Measurements from ENCODE around the gene BLMH.

Gene BLMH

DNA sequence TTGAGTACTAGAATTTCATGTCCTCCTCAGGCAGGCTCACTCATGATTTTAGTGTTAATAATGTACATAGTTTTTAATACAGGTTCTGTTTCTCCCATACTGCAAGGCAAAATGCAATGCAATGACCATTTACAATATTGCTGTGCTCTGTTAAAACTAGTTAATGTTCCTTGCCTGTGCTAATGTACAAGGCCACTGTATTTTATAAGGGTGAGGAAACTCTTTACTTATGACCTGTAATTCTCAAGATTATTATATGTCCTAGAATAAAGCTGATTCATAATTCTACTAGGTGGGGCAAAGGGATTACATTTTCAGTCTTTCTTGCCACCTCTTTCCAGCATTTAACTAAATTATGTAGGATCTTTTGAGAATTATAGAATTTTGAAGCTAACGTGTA, 22.7 kb upstream of the BLMH start:
- no peak for DNase-seq (ENCODE audit: low read depth, low spot score)
- no peak overlapping the region for H3K27ac ChIP-seq
- no peak overlapping the region for H3K4me3 ChIP-seq
- no peaks in the 10 kb centered on the region for H3K36me3 ChIP-seq (ENCODE audit: insufficient read depth, low read length)
- H3K9me3 ChIP-seq (ENCODE audit: low read depth, low read length) = no peaks in the 10 kb centered on the region
- no peak overlapping the region for H3K9ac ChIP-seq (ENCODE audit: insufficient read length)
- TF ChIP-seq FOXP2 (optimal IDR thresholded peaks at IDR 0.05; ENCODE audit: control extremely low read depth, extremely low read length, insufficient read depth) = no peak
- TF ChIP-seq POLR2AphosphoS5 (IDR thresholded peaks at IDR 0.05; ENCODE audit: borderline replicate concordance, low read depth, low read length) = no peak
- TF ChIP-seq EZH2 (IDR thresholded peaks at IDR 0.05) = no peak

DNA sequence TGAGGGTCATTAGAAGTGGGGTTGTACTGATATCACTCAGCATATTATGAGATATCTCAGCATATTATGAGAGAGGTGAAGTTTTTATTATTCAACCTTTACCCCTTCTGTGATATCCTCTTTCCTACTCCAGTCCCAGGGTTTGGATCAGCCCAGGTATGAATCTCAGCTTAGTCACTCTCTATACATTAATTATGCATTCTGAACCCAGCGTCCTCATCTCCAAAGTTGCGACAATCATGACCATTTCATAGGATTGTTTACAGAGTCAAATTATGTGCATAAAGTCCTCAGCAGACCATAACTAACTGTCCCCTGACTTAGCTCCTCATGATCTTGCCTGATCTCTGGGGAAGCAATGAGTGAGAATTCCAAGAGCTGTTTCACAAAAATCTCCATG, 20.5 kb upstream of the BLMH start:
- no peak for TF ChIP-seq POLR2AphosphoS5 (IDR thresholded peaks at IDR 0.05; ENCODE audit: borderline replicate concordance, low read depth, low read length)
- no peak for TF ChIP-seq EZH2 (IDR thresholded peaks at IDR 0.05)
- TF ChIP-seq FOXP2 (optimal IDR thresholded peaks at IDR 0.05; ENCODE audit: control extremely low read depth, extremely low read length, insufficient read depth) = no peak
- no peak overlapping the region for H3K9ac ChIP-seq (ENCODE audit: insufficient read length)
- H3K9me3 ChIP-seq (ENCODE audit: low read depth, low read length) = no peaks in the 10 kb centered on the region
- H3K27ac ChIP-seq = no peak overlapping the region
- H3K4me3 ChIP-seq = no peak overlapping the region
- no peaks in the 10 kb centered on the region for H3K36me3 ChIP-seq (ENCODE audit: insufficient read depth, low read length)
- no peak for DNase-seq (ENCODE audit: low read depth, low spot score)

DNA sequence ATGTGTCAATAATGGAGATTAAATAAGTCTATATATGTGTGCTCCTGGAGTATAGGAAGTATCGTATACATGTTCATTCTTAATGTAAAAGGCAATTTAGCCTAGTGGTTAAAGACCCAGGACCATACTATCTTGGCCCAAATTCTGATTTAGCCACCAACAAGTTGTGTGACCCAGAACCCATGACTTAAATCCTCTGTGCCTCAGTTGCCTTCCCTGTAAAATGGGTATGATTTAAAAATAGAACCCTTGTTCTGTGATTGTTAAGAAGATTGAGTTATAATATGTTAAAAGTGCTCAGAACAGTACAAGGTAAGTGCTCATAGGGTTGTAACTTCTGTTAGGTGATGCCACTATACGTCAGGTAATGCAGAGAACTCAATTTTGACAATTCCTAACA, 18.8 kb upstream of the BLMH start:
- DNase-seq (ENCODE audit: low read depth, low spot score) = no peak
- TF ChIP-seq FOXP2 (optimal IDR thresholded peaks at IDR 0.05; ENCODE audit: control extremely low read depth, extremely low read length, insufficient read depth) = no peak
- TF ChIP-seq POLR2AphosphoS5 (IDR thresholded peaks at IDR 0.05; ENCODE audit: borderline replicate concordance, low read depth, low read length) = no peak
- Histone ChIP-seq H3K4me3 (no peak overlapping the region), H3K9ac (ENCODE audit: insufficient read length) (no peak overlapping the region), H3K9me3 (ENCODE audit: low read depth, low read length) (no peaks in the 10 kb centered on the region), H3K36me3 (ENCODE audit: insufficient read depth, low read length) (no peaks in the 10 kb centered on the region), H3K27ac (no peak overlapping the region)

DNA sequence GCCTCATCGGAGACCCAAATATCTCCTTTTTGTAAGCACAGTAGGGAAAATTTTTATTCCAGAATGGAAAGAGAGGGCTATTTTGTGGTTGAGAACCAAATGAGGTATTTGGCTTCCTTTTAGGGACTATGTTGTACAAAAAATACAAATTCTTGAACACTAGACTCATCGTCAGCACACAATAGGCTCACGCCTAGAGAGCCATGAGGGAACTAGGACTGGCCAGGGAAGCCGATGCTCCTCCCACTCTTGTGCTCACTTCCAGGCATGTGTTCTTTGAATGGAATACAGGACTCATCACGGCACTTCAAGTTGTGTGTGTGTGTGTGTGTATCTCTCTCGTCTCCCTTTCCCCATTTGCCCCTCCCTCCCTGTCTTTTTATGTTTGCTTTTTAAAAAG, 17.8 kb upstream of the BLMH start:
- H3K36me3 ChIP-seq (ENCODE audit: insufficient read depth, low read length) = no peaks in the 10 kb centered on the region
- TF ChIP-seq FOXP2 (optimal IDR thresholded peaks at IDR 0.05; ENCODE audit: control extremely low read depth, extremely low read length, insufficient read depth) = no peak
- no peak for TF ChIP-seq POLR2AphosphoS5 (IDR thresholded peaks at IDR 0.05; ENCODE audit: borderline replicate concordance, low read depth, low read length)
- TF ChIP-seq EZH2 (IDR thresholded peaks at IDR 0.05) = no peak
- no peak overlapping the region for H3K27ac ChIP-seq
- H3K9me3 ChIP-seq (ENCODE audit: low read depth, low read length) = no peaks in the 10 kb centered on the region
- no peak overlapping the region for H3K4me3 ChIP-seq
- no peak overlapping the region for H3K9ac ChIP-seq (ENCODE audit: insufficient read length)
- DNase-seq (ENCODE audit: low read depth, low spot score) = no peak

DNA sequence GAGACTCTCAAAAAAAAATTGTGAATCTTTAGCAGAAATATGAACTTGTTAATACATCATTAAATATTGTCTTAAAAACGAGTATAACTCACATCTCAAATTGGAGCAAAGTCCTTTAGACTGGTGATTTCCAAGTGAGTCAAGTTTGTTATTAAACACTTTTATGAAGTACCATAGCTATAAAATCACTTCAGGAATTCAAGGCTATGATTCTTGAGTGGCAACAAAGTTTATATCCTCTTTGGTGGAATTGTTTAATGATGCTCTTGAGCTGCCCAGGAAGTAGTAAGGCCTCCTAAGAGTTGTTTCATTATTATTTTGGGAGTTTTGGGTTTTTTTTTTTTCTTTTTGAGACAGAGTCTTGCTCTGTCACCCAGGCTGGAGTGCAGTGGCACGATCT, 16.7 kb upstream of the BLMH start:
- no peaks in the 10 kb centered on the region for H3K9me3 ChIP-seq (ENCODE audit: low read depth, low read length)
- H3K36me3 ChIP-seq (ENCODE audit: insufficient read depth, low read length) = no peaks in the 10 kb centered on the region
- H3K4me3 ChIP-seq = no peak overlapping the region
- no peak overlapping the region for H3K27ac ChIP-seq
- TF ChIP-seq POLR2AphosphoS5 (IDR thresholded peaks at IDR 0.05; ENCODE audit: borderline replicate concordance, low read depth, low read length) (no peak), EZH2 (IDR thresholded peaks at IDR 0.05) (no peak), FOXP2 (optimal IDR thresholded peaks at IDR 0.05; ENCODE audit: control extremely low read depth, extremely low read length, insufficient read depth) (no peak)
- DNase-seq (ENCODE audit: low read depth, low spot score) = no peak
- H3K9ac ChIP-seq (ENCODE audit: insufficient read length) = no peak overlapping the region

DNA sequence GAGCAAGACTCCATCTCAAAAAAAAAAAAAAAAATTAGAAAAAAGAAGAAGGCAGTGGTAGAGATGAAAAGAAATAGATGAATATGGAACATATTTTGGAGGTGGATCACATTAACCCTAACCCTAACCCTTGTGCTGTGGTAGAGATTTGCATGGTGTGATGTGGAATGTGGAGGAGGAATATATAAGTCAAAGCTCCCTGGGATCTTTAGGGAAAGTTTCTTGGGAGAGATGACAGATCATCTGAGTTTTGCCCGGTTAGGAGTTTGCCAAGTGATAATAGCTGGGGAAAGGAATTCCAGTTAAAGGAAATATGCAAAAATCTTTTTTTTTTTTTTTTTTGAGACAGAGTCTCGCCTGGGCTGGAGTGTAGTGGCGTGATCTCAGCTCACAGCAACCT, 13.0 kb upstream of the BLMH start:
- no peak overlapping the region for H3K4me3 ChIP-seq
- TF ChIP-seq POLR2AphosphoS5 (IDR thresholded peaks at IDR 0.05; ENCODE audit: borderline replicate concordance, low read depth, low read length) (no peak), FOXP2 (optimal IDR thresholded peaks at IDR 0.05; ENCODE audit: control extremely low read depth, extremely low read length, insufficient read depth) (no peak), EZH2 (IDR thresholded peaks at IDR 0.05) (no peak)
- H3K27ac ChIP-seq = no peak overlapping the region
- no peak overlapping the region for H3K9ac ChIP-seq (ENCODE audit: insufficient read length)
- H3K36me3 ChIP-seq (ENCODE audit: insufficient read depth, low read length) = no peaks in the 10 kb centered on the region
- no peaks in the 10 kb centered on the region for H3K9me3 ChIP-seq (ENCODE audit: low read depth, low read length)
- DNase-seq (ENCODE audit: low read depth, low spot score) = no peak

DNA sequence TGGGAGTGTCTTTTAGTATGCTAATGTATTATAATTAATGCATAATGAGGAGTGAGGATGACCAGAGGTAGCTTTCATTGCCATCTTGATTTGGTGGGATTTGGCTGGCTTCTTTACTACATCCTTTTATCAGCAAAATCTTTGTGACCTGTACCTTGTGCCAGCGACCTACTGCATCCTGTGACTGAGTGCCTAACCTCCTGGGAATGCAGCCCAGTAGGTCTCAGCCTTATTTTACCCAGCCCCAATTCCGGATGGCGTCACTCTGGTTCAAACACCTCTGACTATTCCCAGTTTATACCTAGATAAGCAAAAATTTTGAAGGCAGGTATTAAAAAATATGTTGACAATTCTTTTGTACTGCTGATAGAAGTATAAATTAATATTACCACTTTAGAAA, 10.5 kb upstream of the BLMH start:
- Histone ChIP-seq H3K36me3 (ENCODE audit: insufficient read depth, low read length) (no peaks in the 10 kb centered on the region), H3K27ac (no peak overlapping the region), H3K9me3 (ENCODE audit: low read depth, low read length) (no peaks in the 10 kb centered on the region), H3K9ac (ENCODE audit: insufficient read length) (no peak overlapping the region), H3K4me3 (no peak overlapping the region)
- TF ChIP-seq FOXP2 (optimal IDR thresholded peaks at IDR 0.05; ENCODE audit: control extremely low read depth, extremely low read length, insufficient read depth) = no peak
- no peak for DNase-seq (ENCODE audit: low read depth, low spot score)

DNA sequence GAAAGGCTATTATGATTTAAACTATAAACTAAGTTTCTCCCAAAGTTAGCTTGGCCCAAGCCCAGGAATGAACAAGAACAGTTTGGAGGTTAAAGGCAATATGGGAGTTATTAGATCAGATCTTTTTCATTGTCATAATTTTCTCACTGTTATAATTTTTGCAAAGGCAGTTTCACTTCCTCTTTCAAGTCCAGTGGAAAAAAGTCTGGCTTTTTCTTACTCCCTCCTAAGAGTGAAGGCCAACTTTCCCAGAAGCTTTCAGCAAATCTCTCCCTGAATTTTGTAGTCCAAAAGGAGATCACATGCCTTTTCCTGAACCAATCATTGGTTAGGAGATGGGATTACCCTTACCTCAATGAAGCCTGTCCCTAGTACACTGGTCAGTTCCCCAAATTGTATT, 9.1 kb upstream of the BLMH start:
- no peak overlapping the region for H3K9ac ChIP-seq (ENCODE audit: insufficient read length)
- no peak overlapping the region for H3K27ac ChIP-seq
- H3K4me3 ChIP-seq = no peak overlapping the region
- H3K9me3 ChIP-seq (ENCODE audit: low read depth, low read length) = no peaks in the 10 kb centered on the region
- no peaks in the 10 kb centered on the region for H3K36me3 ChIP-seq (ENCODE audit: insufficient read depth, low read length)
- DNase-seq (ENCODE audit: low read depth, low spot score) = no peak
- no peak for TF ChIP-seq EZH2 (IDR thresholded peaks at IDR 0.05)
- no peak for TF ChIP-seq FOXP2 (optimal IDR thresholded peaks at IDR 0.05; ENCODE audit: control extremely low read depth, extremely low read length, insufficient read depth)
- no peak for TF ChIP-seq POLR2AphosphoS5 (IDR thresholded peaks at IDR 0.05; ENCODE audit: borderline replicate concordance, low read depth, low read length)

DNA sequence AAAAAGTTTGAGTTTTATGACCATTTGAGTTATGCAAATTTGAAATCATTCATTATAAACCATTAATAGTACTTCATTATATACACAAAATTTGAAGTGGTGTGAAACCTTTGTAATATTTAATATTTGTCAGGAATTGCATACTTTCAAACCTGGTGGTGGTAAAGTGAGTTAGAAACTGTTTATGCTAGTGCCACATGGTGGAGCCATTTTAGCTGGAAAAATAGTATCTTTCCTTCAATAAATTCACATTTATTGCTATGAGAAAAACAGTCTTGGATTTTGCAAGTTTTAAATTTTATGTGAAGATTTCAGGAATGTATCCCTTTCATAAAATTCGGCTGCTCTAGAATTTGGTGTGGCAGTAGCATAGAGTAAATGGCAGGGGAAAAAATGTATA, 7.3 kb upstream of the BLMH start:
- Histone ChIP-seq H3K27ac (no peak overlapping the region), H3K36me3 (ENCODE audit: insufficient read depth, low read length) (no peaks in the 10 kb centered on the region), H3K9ac (ENCODE audit: insufficient read length) (no peak overlapping the region), H3K9me3 (ENCODE audit: low read depth, low read length) (no peaks in the 10 kb centered on the region), H3K4me3 (no peak overlapping the region)
- no peak for DNase-seq (ENCODE audit: low read depth, low spot score)
- TF ChIP-seq FOXP2 (optimal IDR thresholded peaks at IDR 0.05; ENCODE audit: control extremely low read depth, extremely low read length, insufficient read depth) = no peak
- no peak for TF ChIP-seq POLR2AphosphoS5 (IDR thresholded peaks at IDR 0.05; ENCODE audit: borderline replicate concordance, low read depth, low read length)
- TF ChIP-seq EZH2 (IDR thresholded peaks at IDR 0.05) = no peak

Measured in SK-N-MC (cell line).